Activated gamma-delta T cell (primary cell): Measurements from ENCODE around the gene FAM229B.

Source experiments
- DNase-seq: peaks from one replicate; lab custom pipeline; 2025; lab: John Stamatoyannopoulos, UW

FAM229B gene

GRCh38 chr6:112144145-112144926 is 56.9 kb downstream of the FAM229B start:
- no peak for DNase-seq

GRCh38 chr6:112145080-112145573 is 57.7 kb downstream of the FAM229B start:
- DNase-seq, result no peak

GRCh38 chr6:112148103-112148502 is 60.7 kb downstream of the FAM229B start:
- DNase-seq, result no peak

GRCh38 chr6:112149236-112149635 is 61.8 kb downstream of the FAM229B start:
- no peak for DNase-seq

- DNase-seq, result no peak
Measured at GRCh38 chr6:112149719-112150263, 62.4 kb downstream of the FAM229B start.

- no peak for DNase-seq
Measured at GRCh38 chr6:112150363-112150762, 63.0 kb downstream of the FAM229B start.
